H9 (cell line): ENCODE results near the gene LIAS. TPM values are rescaled to one million over a fixed set of nuclear protein-coding genes. Genes with fewer than 3 reads are reported as not detected.

ENCODE experiments used
- DNase-seq: peaks from one replicate; pipeline ENCODE4 v3.0.0-alpha.2; 2017
- H2AFZ ChIP-seq: one replicate; pipeline ENCODE4 v1.6.1; 2013; ENCODE audit warnings: mild to moderate bottlenecking, low read length, control low read depth, moderate library complexity
- H2AK5ac ChIP-seq: 2 replicates; pipeline ENCODE4 v1.6.1; 2013; ENCODE audit warnings: low read length, control low read depth, mixed read lengths; ENCODE audit not compliant: insufficient read length
- H2BK120ac ChIP-seq: one replicate; pipeline ENCODE4 v1.6.1; 2013; ENCODE audit warnings: low read depth, mild to moderate bottlenecking, low read length, control low read depth, inconsistent platforms; ENCODE audit not compliant: poor library complexity, severe bottlenecking
- H2BK12ac ChIP-seq: 2 replicates; pipeline ENCODE4 v1.6.1; 2013; ENCODE audit warnings: low read length, control low read depth, mixed read lengths, low read depth; ENCODE audit not compliant: insufficient read length
- H2BK15ac ChIP-seq: 2 replicates; pipeline ENCODE4 v1.6.1; 2013; ENCODE audit warnings: low read depth, low read length, control low read depth
- H2BK20ac ChIP-seq: one replicate; pipeline ENCODE4 v1.6.1; 2013; ENCODE audit warnings: low read depth, mild to moderate bottlenecking, low read length, control low read depth, inconsistent platforms; ENCODE audit not compliant: poor library complexity, severe bottlenecking
- H2BK5ac ChIP-seq: 2 replicates; pipeline ENCODE4 v1.6.1; 2013; ENCODE audit warnings: low read length, control low read depth, mixed read lengths; ENCODE audit not compliant: insufficient read length
- H3K14ac ChIP-seq: 2 replicates; pipeline ENCODE4 v1.6.1; 2013; ENCODE audit warnings: low read length, control low read depth; ENCODE audit not compliant: insufficient read depth
- H3K18ac ChIP-seq: 2 replicates; pipeline ENCODE4 v1.6.1; 2013; ENCODE audit warnings: low read depth, mild to moderate bottlenecking, mixed read lengths, low read length, control low read depth; ENCODE audit not compliant: insufficient read length
- H3K23ac ChIP-seq: 2 replicates; pipeline ENCODE4 v1.6.1; 2013; ENCODE audit warnings: low read length, control low read depth, mixed read lengths, low read depth; ENCODE audit not compliant: insufficient read length
- H3K23me2 ChIP-seq: 2 replicates; pipeline ENCODE4 v1.6.1; 2013; ENCODE audit warnings: low read depth, mild to moderate bottlenecking, mixed read lengths, low read length, control low read depth; ENCODE audit not compliant: insufficient read length, poor library complexity, severe bottlenecking
- H3K27ac ChIP-seq: 2 replicates; pipeline ENCODE4 v1.5.1; 2013; ENCODE audit warnings: low read length, control low read depth, mixed read lengths, low read depth; ENCODE audit not compliant: insufficient read length
- H3K27me3 ChIP-seq: 2 replicates; pipeline ENCODE4 v1.6.1; 2013; ENCODE audit warnings: low read length, control low read depth, inconsistent platforms; ENCODE audit not compliant: insufficient read depth
- H3K4ac ChIP-seq: 2 replicates; pipeline ENCODE4 v1.6.1; 2013; ENCODE audit warnings: low read depth, mild to moderate bottlenecking, control low read depth, inconsistent platforms, low read length, moderate library complexity
- H3K4me1 ChIP-seq: 2 replicates; pipeline ENCODE4 v1.6.1; 2013; ENCODE audit warnings: low read length, control low read depth, inconsistent platforms; ENCODE audit not compliant: insufficient read depth
- H3K4me2 ChIP-seq: 2 replicates; pipeline ENCODE4 v1.6.1; 2013; ENCODE audit warnings: low read length, control low read depth, mixed read lengths; ENCODE audit not compliant: insufficient read length, insufficient read depth
- H3K56ac ChIP-seq: 2 replicates; pipeline ENCODE4 v1.6.1; 2013; ENCODE audit warnings: low read depth, mild to moderate bottlenecking, mixed read lengths, low read length, control low read depth; ENCODE audit not compliant: insufficient read length
- H3K79me1 ChIP-seq: 2 replicates; pipeline ENCODE4 v1.6.1; 2013; ENCODE audit warnings: low read depth, mild to moderate bottlenecking, moderate library complexity, low read length, control low read depth, inconsistent platforms; ENCODE audit not compliant: insufficient read depth, poor library complexity, severe bottlenecking
- H3K79me2 ChIP-seq: 2 replicates; pipeline ENCODE4 v1.6.1; 2013; ENCODE audit warnings: low read length, control low read depth, inconsistent platforms; ENCODE audit not compliant: insufficient read depth
- H3K9ac ChIP-seq: 2 replicates; pipeline ENCODE4 v1.6.1; 2013; ENCODE audit warnings: low read length, control low read depth, mixed read lengths; ENCODE audit not compliant: insufficient read length; ENCODE audit errors: extremely low read depth
- H3K9me3 ChIP-seq: one replicate; pipeline ENCODE4 v1.6.1; 2013; ENCODE audit warnings: low read depth, low read length, inconsistent platforms; ENCODE audit not compliant: control insufficient read depth
- H3T11ph ChIP-seq: one replicate; pipeline ENCODE4 v1.6.1; 2013; ENCODE audit warnings: mild to moderate bottlenecking, low read length, control low read depth, inconsistent platforms
- H4K20me1 ChIP-seq: one replicate; pipeline ENCODE4 v1.6.1; 2013; ENCODE audit not compliant: control insufficient read depth, insufficient read length, insufficient read depth
- H4K5ac ChIP-seq: 2 replicates; pipeline ENCODE4 v1.6.1; 2013; ENCODE audit warnings: low read depth, mild to moderate bottlenecking, mixed read lengths, low read length, control low read depth; ENCODE audit not compliant: insufficient read length
- H4K8ac ChIP-seq: replicated peaks from 2 replicates; pipeline ENCODE4 v1.6.1; 2013; ENCODE audit warnings: low read length, control low read depth, mixed read lengths, low read depth; ENCODE audit not compliant: insufficient read length
- H4K91ac ChIP-seq: 2 replicates; pipeline ENCODE4 v1.6.1; 2013; ENCODE audit warnings: low read depth, mild to moderate bottlenecking, moderate library complexity, mixed read lengths, low read length, control low read depth; ENCODE audit not compliant: insufficient read length
- H3K27ac Mint-ChIP-seq, 3 experiments: 2 replicates in 2 of 3; 3 replicates in 1 of 3; pipeline ENCODE4 v1.8.0; 2020 to 2021; ENCODE audit warnings: mixed read lengths in 3 of 3, mild to moderate bottlenecking in 1 of 3, moderate library complexity in 1 of 3
- H3K27me3 Mint-ChIP-seq: 2 replicates; pipeline ENCODE4 v1.8.0; 2021; ENCODE audit warnings: low read depth, mild to moderate bottlenecking, moderate library complexity, mixed read lengths
- H3K36me3 Mint-ChIP-seq, 3 experiments: 2 replicates in 2 of 3; 3 replicates in 1 of 3; pipeline ENCODE4 v1.8.0; 2020 to 2021; ENCODE audit warnings: low read depth in 3 of 3, mixed read lengths in 3 of 3; ENCODE audit not compliant: insufficient read depth in 1 of 3
- H3K4me1 Mint-ChIP-seq, 2 experiments: 2 replicates each; pipeline ENCODE4 v1.8.0; 2020; ENCODE audit warnings: mixed read lengths in 2 of 2
- H3K4me3 Mint-ChIP-seq, 2 experiments: 2 replicates in 1 of 2; 3 replicates in 1 of 2; pipeline ENCODE4 v1.8.0; 2020 to 2021; ENCODE audit warnings: mild to moderate bottlenecking in 2 of 2, mixed read lengths in 2 of 2, moderate library complexity in 1 of 2
- H3K9me3 Mint-ChIP-seq, 2 experiments: 2 replicates in 1 of 2; 3 replicates in 1 of 2; pipeline ENCODE4 v1.8.0; 2020; ENCODE audit warnings: mild to moderate bottlenecking in 2 of 2, mixed read lengths in 2 of 2, moderate library complexity in 1 of 2
- WGBS: extraction: QIAGEN DNeasy Blood & Tissue Kit; methylation state at CpG from one replicate; pipeline ENCODE4 v1.1.7; 2013; ENCODE audit warnings: missing lambda C conversion rate, low lambda C conversion rate, mixed read lengths; ENCODE audit not compliant: insufficient read length; ENCODE audit errors: extremely low coverage; 5-methylcytosine and 5-hydroxymethylcytosine counted together
- total RNA-seq: library from RNA; stranded (reverse); gene quantifications from 2 replicates; pipeline ENCODE4 v1.2.1, GENCODE V29; 2021
- TF ChIP-seq, protein P1 (sequence below): fragments of 200-600 bp; sonication (generic); conservative IDR thresholded peaks from 3 replicates; pipeline ENCODE4 v1.8.0; 2021; ENCODE audit warnings: antibody characterized with exemption, mild to moderate bottlenecking

Gene LIAS
- total RNA-seq, 1 experiment from 2014 or later, result 18.5 TPM

DNA sequence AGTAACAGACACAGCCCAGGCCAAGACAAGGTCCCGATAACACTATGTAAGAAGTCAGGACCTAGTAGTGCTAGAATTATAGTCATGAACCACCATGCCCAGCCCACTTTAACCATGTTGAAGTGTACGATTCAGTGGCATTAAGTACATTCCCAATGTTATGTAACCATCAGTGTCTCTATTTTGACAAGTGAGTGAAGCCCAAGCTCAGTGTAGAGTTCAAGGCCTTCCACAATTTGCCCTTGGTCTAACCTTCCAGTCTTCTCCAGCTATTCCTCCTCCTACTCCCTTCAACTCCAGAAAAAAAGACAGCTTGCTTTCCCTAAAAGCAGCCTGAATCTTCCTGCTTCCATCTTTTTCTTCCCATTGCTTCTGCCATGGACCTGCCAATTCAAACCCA, 31.5 kb downstream of the LIAS start:
- H2BK20ac ChIP-seq, result no peak overlapping the region
- no peak overlapping the region for H4K8ac ChIP-seq
- H3K79me2 ChIP-seq, result no peaks in the 10 kb centered on the region
- TF ChIP-seq, protein P1, sequence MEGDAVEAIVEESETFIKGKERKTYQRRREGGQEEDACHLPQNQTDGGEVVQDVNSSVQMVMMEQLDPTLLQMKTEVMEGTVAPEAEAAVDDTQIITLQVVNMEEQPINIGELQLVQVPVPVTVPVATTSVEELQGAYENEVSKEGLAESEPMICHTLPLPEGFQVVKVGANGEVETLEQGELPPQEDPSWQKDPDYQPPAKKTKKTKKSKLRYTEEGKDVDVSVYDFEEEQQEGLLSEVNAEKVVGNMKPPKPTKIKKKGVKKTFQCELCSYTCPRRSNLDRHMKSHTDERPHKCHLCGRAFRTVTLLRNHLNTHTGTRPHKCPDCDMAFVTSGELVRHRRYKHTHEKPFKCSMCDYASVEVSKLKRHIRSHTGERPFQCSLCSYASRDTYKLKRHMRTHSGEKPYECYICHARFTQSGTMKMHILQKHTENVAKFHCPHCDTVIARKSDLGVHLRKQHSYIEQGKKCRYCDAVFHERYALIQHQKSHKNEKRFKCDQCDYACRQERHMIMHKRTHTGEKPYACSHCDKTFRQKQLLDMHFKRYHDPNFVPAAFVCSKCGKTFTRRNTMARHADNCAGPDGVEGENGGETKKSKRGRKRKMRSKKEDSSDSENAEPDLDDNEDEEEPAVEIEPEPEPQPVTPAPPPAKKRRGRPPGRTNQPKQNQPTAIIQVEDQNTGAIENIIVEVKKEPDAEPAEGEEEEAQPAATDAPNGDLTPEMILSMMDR, result no peak
- H3K4me2 ChIP-seq, result no peak overlapping the region
- H3K27ac ChIP-seq, result no peak overlapping the region
- H3K56ac ChIP-seq, result no peak overlapping the region
- H2BK5ac ChIP-seq, result no peak overlapping the region
- no peak overlapping the region for H2BK15ac ChIP-seq
- Mint-ChIP-seq H3K4me3 (no peak overlapping the region), H3K4me1 (no peaks in the 10 kb centered on the region), H3K27ac (no peak overlapping the region), H3K27me3 (no peaks in the 10 kb centered on the region), H3K36me3 (no peaks in the 10 kb centered on the region), H3K9me3 (no peaks in the 10 kb centered on the region)
- no peaks in the 10 kb centered on the region for H3K23me2 ChIP-seq
- H3K23ac ChIP-seq, result no peak overlapping the region
- no peak overlapping the region for H2BK120ac ChIP-seq
- no peak overlapping the region for H2AK5ac ChIP-seq
- no peak overlapping the region for H3K9ac ChIP-seq
- no peak overlapping the region for H2BK12ac ChIP-seq
- H3K18ac ChIP-seq, result no peak overlapping the region
- H3K4ac ChIP-seq, result no peak overlapping the region
- DNase-seq, result no peak
- no peaks in the 10 kb centered on the region for H3K9me3 ChIP-seq
- no peaks in the 10 kb centered on the region for H3K27me3 ChIP-seq
- H2AFZ ChIP-seq, result no peak overlapping the region
- H4K20me1 ChIP-seq, result no peaks in the 10 kb centered on the region
- H3T11ph ChIP-seq, result no peak overlapping the region
- no peak overlapping the region for H4K91ac ChIP-seq
- H4K5ac ChIP-seq, result no peak overlapping the region
- no peaks in the 10 kb centered on the region for H3K79me1 ChIP-seq
- WGBS, result no CpG with 5 or more reads among the region's 2 CpGs
- H3K4me1 ChIP-seq, result no peaks in the 10 kb centered on the region
- H3K14ac ChIP-seq, result no peak overlapping the region
